ENCODE data around the gene TSC2.

TSC2 gene

DNA sequence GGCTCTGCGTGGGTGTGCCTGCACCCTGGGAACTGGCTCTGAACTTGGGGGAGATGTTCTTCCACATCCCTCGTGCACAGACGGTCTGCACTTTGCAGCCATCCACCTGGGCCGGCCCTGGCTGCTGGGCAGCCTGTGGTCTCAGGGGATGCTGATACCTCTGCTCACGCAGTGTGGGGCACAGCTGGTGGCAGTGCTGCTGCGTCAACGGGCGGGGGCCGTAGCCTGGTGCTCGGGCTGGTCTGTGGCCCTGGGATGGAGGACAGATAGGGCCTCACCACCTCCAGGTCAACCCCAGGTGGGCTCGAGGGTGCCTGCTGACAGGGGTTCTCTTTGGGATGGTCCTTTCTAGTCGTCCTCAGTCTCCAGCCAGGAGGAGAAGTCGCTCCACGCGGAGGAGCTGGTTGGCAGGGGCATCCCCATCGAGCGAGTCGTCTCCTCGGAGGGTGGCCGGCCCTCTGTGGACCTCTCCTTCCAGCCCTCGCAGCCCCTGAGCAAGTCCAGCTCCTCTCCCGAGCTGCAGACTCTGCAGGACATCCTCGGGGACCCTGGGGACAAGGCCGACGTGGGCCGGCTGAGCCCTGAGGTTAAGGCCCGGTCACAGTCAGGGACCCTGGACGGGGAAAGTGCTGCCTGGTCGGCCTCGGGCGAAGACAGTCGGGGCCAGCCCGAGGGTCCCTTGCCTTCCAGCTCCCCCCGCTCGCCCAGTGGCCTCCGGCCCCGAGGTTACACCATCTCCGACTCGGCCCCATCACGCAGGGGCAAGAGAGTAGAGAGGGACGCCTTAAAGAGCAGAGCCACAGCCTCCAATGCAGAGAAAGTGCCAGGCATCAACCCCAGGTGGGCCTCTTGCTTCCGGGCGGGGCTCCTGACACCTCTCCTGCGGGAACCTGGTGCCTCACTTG, 36.3 kb downstream of the TSC2 start:
- in situ Hi-C loops (cut with MboI; ENCODE audit: low sequenced_read_pairs), result no loop called here

DNA sequence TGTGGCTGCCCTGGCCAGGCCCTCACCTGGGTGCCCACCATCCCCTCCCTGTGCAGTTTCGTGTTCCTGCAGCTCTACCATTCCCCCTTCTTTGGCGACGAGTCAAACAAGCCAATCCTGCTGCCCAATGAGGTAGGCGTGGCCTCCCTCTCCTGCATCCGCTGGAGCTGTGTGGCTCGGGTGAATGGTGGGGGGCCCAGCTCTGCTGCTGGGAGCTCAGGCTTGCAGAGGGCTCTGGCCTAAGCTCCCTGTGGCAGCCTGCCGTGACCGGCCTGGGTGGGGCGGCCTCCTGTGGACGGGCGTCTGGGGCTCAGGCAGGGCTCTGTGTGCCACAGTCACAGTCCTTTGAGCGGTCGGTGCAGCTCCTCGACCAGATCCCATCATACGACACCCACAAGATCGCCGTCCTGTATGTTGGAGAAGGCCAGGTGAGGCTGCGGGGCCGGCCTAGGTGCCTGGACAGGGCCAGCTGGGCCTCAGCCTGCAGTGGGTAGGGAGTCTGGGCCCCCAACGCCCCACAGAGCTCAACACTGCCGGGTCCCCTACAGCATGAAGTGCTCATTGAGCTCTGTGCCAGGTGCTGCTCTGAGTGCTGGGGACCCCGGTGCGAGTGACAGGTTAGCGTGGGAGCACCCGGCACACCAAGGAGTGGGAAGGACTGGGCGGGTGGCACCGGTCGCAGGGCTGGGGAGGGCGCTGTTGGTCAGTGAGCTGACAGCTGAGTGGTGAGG, 37.3 kb downstream of the TSC2 start:
- in situ Hi-C loops (cut with MboI; ENCODE audit: low sequenced_read_pairs), result no loop called here

DNA sequence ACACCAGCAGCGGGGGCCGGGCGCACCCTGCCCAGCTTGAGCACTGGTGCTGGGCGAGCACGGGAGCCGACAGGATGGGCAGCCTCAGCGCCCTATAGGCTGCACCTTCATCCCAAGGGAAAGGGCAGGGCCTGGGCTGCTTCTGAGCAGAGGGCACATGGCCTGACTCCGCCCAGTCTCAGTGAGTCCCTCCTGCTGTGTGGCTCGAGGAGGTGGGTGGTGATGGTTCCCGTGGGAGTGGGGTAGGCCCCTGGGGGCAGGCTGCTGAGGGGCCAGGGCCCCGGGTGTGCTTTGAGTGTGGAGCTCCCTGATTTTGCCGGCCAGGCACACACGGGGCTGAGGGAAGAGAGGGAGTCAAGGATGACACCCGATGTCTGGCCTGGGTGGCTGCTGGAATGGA, 37.9 kb downstream of the TSC2 start:
- in situ Hi-C loops (cut with MboI; ENCODE audit: low sequenced_read_pairs), result no loop called here

DNA sequence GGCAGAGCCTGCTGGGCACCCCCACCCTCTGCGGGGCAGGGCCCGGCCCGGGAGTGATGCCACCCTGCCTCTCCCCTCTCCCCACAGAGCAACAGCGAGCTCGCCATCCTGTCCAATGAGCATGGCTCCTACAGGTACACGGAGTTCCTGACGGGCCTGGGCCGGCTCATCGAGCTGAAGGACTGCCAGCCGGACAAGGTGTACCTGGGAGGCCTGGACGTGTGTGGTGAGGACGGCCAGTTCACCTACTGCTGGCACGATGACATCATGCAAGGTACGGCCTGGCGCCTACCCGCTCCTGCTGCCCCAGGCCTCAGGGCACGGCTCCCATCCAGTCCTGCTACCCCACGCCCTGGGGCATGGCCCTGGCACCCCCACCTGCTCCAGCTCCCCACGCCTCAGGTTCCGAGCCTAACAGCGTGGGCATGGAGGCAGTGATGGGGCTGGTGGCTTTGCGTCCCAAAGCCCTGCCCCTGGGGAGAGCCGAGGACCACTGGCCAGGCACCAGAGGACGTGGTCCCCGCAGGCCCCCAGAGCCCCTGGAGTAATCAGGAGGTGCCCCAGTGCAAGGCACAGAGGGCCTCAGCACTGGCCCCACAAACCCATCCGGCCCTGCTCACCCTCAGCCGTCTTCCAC, 38.4 kb downstream of the TSC2 start:
- in situ Hi-C loops (cut with MboI; ENCODE audit: low sequenced_read_pairs), result no loop called here

DNA sequence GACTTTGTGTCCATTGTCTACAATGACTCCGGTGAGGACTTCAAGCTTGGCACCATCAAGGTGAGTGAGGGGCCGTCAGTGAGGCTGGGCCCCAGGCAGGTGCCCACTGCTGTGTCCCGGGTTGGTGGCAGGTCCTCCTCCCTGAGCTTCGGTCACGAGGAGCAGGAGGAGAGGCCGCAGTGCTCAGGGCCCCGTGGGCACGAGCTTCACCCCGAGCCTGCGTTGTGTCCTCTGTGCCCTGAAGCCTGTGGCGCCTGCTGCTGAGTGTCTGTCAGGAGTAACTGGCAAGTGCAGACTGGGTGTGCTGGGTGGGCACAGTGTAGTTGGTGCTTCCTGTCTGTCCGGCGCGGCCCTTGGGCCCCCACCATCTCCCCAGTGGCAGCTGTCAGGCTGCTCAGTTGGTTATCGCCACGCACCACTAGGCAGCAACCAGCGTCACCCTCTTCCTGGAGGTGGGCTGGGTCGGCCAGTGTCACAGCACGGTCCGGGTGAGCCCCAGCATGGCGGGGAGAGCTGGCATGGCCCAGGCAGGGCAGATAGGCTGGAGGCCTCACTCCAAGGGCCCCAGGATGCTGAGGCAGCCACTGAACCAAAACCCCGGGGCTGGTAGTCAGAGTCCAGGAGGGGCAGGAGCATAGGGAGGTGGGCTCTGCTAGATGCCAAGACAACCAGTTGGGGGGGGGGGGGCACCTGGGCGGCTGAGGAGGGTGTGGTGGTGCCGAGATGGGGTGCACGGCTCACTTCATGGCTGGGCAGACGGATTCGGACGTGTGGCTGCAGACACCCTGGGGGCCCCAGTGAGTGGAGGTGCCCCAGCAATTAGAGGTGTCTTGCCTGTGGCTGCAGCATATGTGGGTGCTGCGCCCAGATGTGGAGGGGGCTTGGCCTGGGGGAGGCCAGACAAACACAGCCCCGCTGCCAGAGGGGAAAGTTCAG, 39.3 kb downstream of the TSC2 start:
- in situ Hi-C loops (cut with MboI; ENCODE audit: low sequenced_read_pairs), result no loop called here

DNA sequence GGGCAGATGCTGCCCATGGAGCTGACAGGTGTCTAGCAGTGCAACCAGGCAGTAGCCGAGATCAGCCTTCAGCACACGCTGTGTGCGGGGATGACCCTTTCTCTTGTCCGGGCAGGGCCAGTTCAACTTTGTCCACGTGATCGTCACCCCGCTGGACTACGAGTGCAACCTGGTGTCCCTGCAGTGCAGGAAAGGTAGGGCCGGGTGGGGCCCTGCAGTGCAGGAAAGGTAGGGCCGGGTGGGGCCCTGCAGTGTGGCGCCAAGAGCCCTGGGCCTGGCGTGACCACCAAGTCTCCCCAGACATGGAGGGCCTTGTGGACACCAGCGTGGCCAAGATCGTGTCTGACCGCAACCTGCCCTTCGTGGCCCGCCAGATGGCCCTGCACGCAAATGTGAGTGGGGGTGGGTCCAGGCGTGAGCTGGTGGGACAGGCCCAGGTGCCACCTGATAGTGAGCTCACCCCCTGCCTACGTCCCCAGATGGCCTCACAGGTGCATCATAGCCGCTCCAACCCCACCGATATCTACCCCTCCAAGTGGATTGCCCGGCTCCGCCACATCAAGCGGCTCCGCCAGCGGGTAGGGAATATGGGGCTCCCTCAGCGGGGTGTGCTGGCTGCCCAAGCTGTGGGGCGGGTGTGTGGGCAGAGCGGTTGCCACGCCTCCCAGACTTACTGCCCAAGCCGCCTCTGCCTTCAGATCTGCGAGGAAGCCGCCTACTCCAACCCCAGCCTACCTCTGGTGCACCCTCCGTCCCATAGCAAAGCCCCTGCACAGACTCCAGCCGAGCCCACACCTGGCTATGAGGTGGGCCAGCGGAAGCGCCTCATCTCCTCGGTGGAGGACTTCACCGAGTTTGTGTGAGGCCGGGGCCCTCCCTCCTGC, 40.2 kb downstream of the TSC2 start:
- in situ Hi-C loops (cut with MboI; ENCODE audit: low sequenced_read_pairs), result no loop called here

DNA sequence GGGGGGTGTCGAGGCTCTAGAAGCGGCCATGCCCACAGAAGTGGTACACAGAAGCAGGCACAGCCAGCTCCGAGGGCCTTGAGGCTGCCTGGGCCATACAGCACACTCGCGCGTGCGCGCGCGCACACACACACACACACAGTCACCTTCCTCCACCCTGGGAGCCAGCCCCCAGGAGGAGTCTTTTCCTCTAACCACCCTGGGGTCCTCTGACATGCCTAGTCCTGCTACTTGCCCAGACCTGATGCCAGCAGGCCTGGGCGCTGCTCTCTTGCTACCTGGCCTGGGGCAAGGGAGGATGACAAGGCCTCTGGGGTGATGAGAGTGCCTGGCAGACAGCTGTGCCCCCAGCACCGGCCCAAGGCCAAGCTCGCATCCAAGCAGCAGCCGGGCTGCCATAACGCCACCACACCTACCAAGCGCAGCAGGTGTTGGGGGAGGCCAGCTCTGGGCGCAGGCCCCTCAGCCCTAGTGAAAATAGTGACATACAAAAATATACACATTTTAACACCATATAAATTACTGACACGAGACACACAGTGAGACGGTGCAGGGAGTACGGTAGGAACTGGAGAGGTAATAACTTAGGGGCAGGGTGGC, 41.1 kb downstream of the TSC2 start:
- in situ Hi-C loops (cut with MboI; ENCODE audit: low sequenced_read_pairs), result no loop called here

DNA sequence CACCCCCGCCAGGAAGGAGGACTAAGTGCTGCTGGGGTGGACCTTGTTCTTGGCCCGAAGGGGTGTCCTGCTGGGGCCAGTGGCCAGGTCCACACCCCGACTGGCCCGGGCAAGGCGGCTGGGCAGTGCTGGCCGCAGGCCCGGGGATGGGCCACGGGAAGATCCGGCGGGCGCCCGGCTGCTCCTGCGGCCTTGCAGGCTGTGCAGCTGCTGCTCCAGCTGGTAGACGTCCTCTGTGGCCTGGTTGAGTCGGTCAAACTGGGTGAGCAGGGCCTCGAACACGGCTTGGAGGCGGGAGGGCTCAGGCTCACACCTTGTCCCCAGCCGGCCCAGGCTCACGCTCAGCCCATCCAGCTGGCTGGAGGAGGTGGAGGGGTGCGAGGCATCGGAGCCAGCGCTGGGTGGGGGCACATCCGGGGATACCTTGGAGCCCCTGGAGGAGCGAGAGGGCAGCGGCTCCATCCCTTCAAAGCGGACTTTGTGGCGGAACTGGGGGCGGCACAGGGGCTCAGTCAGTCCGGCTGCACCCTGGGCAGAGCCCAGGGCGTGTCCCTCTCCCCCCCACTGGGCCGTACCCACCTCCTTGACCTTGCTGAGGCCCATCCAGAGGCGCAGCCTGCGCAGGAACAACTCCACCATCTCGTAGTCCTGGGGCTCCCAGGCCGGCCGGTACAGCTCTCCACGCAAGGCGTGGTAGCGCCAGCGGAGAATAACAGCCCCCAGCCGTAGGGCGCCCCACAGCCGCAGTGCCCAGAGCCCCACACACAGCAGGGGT, 42.1 kb downstream of the TSC2 start:
- in situ Hi-C loops (cut with MboI; ENCODE audit: low sequenced_read_pairs), result no loop called here

DNA sequence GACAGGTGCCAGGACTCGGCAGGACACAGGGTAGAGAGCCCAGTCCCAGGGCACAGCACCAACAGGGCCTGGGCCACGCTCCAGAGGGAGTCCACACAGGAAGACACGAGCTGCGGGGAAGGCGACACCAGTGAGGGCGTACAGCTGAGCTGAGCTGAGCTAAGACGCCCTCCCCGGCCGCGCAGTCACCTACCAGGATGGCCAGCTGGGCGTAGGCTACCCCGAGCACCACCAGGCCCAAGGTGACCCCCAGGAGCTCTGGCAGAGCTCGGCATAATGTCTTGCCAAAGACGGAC, 42.6 kb downstream of the TSC2 start:
- in situ Hi-C loops (cut with MboI; ENCODE audit: low sequenced_read_pairs), result no loop called here

DNA sequence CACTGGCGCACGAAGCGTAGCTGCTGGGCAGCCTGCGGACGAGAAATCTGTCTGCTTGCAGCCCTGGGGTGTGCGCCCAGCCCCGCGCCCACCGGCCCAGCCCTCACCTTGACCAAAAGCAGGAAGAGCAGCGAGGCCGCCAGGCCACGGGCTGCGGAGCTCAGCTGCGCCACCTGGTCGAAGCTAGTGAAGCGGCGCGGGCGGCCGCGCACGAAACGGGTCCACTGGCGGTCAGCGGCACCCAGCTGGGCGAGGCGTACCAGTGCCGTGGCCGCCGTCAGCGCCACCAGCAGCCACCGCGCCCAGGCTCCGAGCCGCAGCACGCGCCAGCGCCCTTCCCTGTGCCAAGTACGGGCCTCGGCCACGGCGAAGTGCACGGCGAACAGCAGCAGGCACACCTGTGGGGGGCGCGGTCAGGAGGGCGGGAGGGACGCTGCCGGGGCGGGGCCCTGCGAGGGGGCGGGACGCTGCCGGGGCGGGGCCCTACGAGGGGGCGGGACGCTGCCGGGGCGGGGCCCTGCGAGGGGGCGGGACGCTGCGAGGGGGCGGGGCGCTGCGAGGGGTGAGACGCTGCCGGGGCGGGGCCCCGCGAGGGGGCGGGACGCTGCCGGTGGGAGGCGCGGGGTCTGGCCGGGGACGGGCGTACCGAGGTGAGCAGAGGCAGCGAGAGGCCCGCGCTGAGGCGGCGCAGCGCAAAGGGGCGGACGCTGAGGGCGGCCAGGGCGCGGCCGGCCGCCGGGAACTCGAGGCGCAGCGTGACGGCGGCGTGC, 43.2 kb downstream of the TSC2 start:
- in situ Hi-C loops (cut with MboI; ENCODE audit: low sequenced_read_pairs), result no loop called here

DNA sequence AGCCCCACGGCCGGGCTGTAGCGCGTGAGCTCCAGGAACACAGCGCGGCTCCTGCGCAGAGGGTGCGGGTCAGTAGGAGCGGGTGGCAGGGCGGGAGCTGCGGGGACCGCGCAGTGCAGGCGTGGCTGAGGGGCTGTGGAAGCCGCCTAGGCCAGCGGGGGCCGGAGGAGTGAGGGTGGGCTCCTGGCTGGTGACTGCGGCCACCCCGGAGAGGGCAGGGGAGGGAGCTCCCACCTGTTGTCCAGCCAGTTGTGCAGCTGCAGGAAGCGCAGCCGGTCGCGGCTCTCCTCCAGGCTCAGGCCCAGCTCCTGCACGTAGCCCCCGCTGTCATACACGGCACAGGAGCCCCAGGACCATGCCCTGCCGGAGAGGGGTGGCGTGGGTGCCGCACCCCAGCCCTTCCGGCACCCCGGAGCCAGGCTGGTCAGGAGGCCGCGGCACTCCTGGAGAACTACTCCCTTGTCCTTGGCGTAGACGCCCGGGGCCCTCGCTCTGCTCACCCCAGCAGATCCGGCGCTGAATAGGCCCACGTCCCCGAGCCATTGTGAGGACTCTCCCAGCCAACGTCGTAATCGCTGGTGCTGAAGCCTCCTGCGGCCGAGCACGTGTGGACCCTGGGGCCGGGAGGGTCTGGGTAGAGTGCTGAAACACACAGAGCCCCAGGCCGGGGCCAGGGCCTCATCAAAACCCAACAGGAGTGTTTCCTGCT, 43.9 kb downstream of the TSC2 start:
- in situ Hi-C loops (cut with MboI; ENCODE audit: low sequenced_read_pairs), result no loop called here

DNA sequence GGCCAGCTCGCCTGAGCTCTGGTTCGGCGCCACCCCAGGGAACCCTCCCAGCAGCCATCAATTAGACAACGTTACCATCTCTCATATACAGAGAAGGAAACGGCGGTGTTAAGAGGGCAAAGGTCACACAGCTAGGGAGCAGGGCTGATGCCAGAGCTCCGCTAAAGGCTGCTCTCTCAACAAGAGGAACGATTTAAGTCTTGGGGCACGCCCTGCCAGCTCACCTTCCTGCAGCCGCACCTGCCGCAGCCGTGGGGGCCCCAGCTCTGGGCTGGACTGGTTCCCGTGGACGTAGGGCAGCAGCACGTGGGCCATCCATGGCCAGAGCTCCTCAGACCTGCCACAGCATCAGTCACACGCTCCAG, 44.5 kb downstream of the TSC2 start:
- in situ Hi-C loops (cut with MboI; ENCODE audit: low sequenced_read_pairs), result no loop called here

DNA sequence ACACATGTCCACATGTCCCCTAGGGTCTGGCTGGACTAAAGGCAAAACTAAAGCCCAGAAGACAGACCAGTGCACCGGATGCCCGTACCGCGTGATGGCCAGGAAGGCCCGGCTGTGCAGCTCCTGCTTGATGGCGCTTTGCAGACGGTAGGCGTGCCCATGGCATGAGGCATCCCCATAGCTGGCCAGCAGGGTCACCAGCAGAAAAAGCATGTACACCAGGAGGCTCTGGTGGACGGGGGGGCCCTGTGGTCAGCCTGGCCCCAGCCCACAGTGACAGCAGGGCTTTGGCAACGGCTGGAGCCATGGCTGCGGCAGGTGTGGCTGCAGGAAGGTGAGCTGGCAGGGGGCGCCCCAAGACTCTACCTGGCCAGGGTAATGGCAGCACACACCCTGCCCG, 45.1 kb downstream of the TSC2 start:
- in situ Hi-C loops (cut with MboI; ENCODE audit: low sequenced_read_pairs), result no loop called here

DNA sequence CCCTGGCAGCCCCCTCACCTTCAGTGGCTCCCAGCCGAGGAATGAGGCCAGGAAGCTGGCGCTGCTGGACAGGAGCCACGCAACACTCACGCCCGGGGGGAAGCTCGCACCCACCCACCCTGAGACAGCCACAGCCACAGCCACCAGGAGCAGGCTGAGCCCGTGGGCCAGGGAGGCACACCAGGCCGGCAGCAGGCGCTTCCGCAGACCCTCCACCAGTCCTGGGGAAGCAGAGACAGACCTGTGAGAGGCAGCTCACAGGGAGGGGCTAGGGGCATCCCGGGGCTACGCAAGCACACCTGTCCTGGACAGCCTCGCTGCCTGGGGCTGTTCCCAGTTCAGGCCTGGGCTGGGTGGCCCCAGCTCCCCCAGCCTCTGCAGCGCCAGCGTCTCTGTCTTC, 46.0 kb downstream of the TSC2 start:
- in situ Hi-C loops (cut with MboI; ENCODE audit: low sequenced_read_pairs), result no loop called here

DNA sequence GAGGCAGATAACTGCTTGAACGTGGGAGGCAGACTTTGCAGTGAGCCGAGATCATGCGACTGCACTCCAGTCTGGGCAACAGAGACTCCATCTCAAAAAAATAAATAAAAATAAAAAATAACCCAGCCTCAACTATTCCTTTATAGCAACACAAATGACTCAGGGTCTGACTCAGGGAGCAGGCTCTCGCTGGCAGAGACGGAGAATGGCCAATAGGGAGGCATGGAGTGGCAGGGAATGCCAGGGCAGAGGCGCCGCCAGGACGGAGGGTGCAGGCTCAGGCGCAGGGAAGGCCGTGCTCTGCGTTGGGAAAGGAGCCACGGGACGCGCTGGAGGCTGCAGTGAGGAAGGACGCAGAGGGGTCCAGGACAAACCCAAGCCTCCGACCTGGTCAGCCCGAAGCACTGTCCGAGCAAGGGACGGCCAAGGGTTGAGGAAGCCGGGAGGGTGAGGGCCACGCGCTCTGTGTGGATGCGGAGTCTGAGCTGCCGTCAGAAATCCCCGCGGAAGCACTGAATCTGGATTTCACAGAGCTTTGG, 47.6 kb downstream of the TSC2 start:
- in situ Hi-C loops (cut with MboI; ENCODE audit: low sequenced_read_pairs), result no loop called here

DNA sequence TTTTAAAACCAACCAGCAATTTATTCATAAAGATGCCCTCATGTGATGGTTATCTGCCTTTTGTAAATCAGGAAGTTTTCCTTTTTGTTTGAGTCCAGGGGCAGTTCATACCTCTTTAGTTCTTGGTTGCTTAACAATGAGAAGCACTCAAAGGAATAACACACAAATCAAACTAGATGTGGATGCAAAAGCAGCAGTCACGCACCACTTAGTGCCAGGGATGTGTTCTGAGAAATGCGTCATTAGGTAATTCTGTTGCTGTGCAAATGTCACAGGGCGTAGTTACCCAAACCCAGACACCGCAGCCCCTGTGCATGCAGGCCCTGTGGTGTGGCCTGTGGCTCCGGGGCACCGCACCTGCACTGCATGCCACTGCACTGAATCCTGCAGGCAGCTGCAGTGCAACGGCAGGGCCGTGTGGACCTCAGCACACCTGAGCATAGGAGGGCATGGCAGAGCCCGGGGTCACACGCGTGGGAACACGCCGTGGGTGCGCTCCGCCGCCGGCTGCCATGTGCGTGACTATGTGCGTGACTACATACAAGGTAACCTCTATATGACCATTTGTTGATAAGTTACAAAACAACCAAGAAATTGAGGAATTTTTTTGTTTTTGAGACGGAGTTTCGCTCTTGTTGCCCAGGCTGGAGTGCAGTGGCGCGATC, 48.3 kb downstream of the TSC2 start:
- in situ Hi-C loops (cut with MboI; ENCODE audit: low sequenced_read_pairs), result no loop called here
